Endometrial microvascular endothelial cells (primary cell): ENCODE results near the gene IL31RA. TPM values are rescaled to one million over a fixed set of nuclear protein-coding genes. Genes with fewer than 3 reads are reported as not detected.

Experiments used
- in situ Hi-C: cut with HindIII; loops from 2 replicates; pipeline ENCODE4 v1.10.0; 2017; ENCODE audit warnings: low sequenced_read_pairs, low pct_unique_long_range_greater_than_20kb; ENCODE audit errors: inconsistent ontology term
- total RNA-seq: library from RNA; depleted of rRNA; stranded (reverse); fragments of >200 nt; gene quantifications from one replicate; pipeline ENCODE4 v1.2.3, GENCODE V29; 2015; ENCODE audit errors: inconsistent ontology term

Gene IL31RA
- total RNA-seq, 1 donor from 2014 or later = 2.0 TPM

GRCh38 chr5:55918087-55919035 is 67.2 kb downstream of the IL31RA start:
- in situ Hi-C loops = no loop called here

- in situ Hi-C loops = no loop called here
Observed at GRCh38 chr5:55919625-55920024, 68.5 kb downstream of the IL31RA start.

GRCh38 chr5:55920784-55921183 is 69.6 kb downstream of the IL31RA start:
- in situ Hi-C loops = no loop called here

GRCh38 chr5:55921617-55922016 is 70.5 kb downstream of the IL31RA start:
- in situ Hi-C loops = no loop called here

GRCh38 chr5:55923177-55923771 is 72.1 kb downstream of the IL31RA start:
- in situ Hi-C loops = no loop called here

- in situ Hi-C loops = no loop called here
Observed at GRCh38 chr5:55923865-55924500, 72.8 kb downstream of the IL31RA start.

- in situ Hi-C loops = no loop called here
Observed at GRCh38 chr5:55924744-55925143, 73.6 kb downstream of the IL31RA start.

- in situ Hi-C loops = no loop called here
Observed at GRCh38 chr5:55925181-55925580, 74.0 kb downstream of the IL31RA start.

GRCh38 chr5:55925712-55926111 is 74.6 kb downstream of the IL31RA start:
- in situ Hi-C loops = no loop called here

GRCh38 chr5:55926476-55926875 is 75.3 kb downstream of the IL31RA start:
- in situ Hi-C loops = no loop called here

- in situ Hi-C loops = no loop called here
Observed at GRCh38 chr5:55927861-55928655, 76.9 kb downstream of the IL31RA start.

GRCh38 chr5:55929020-55929799 is 78.1 kb downstream of the IL31RA start:
- in situ Hi-C loops = no loop called here

GRCh38 chr5:55932700-55933099 is 81.5 kb downstream of the IL31RA start:
- in situ Hi-C loops = no loop called here

GRCh38 chr5:55933377-55934114 is 82.4 kb downstream of the IL31RA start:
- in situ Hi-C loops = no loop called here

GRCh38 chr5:55934115-55934613 is 83.0 kb downstream of the IL31RA start:
- in situ Hi-C loops = no loop called here

GRCh38 chr5:55934720-55935119 is 83.6 kb downstream of the IL31RA start:
- in situ Hi-C loops = no loop called here

GRCh38 chr5:55935371-55935770 is 84.2 kb downstream of the IL31RA start:
- in situ Hi-C loops = no loop called here
